Fibroblast of peridontal ligament (primary cell): ENCODE measurements around the gene COMMD10.

Experiments used
- DNase-seq: peaks from one replicate; pipeline ENCODE4 v3.0.0-alpha.2; 2010; ENCODE audit errors: extremely low read depth

COMMD10 gene

DNA sequence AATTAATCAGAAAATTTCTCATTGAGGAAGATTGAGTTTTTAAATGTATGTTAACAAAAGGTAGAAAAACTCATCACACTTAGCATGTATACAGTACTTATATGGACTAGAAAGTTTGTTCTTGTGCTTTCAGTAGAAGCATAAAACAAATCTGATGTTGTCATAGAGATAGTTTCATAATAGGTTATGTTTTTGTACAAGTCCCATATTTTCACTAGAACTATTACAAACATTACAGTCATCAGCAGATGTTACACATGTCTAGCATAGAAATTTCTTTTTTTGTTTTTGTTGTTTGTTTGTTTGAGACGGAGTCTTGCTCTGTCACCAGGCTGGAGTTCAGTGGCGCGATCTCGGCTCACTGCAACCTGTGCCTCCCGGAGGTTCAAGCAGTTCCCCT lies 131.4 kb downstream of the COMMD10 start:
- DNase-seq = no peak

DNA sequence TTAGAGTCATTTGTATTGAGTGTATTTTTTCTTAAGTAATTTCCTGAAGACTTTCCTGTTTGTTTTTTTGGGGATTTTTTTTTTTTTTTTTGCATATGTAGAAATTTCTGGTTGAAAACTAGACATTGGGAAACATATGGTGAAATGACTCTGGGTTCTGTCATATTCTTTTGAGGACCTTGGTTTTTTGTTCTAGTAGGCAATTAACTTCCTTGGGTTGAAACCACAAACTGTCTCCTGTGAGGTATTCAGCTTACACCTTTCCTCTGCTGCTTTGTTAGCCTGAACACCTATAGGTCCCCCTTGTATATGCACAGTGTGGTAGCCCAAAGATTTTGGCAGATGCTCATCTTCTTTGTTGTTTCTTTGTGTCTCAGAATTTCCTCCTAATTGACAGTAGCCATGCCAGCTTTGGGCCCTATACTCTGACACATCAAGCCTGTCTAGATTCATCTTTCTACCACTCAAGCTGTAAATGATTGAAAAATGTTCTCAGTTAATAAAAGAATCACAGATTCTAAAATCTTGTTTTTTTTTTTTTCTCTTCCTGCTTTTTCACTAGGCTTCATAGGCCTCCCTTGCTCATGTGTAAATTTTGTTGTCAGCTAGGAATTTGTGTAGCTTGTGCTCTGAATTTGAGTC lies 140.6 kb downstream of the COMMD10 start:
- DNase-seq = no peak

DNA sequence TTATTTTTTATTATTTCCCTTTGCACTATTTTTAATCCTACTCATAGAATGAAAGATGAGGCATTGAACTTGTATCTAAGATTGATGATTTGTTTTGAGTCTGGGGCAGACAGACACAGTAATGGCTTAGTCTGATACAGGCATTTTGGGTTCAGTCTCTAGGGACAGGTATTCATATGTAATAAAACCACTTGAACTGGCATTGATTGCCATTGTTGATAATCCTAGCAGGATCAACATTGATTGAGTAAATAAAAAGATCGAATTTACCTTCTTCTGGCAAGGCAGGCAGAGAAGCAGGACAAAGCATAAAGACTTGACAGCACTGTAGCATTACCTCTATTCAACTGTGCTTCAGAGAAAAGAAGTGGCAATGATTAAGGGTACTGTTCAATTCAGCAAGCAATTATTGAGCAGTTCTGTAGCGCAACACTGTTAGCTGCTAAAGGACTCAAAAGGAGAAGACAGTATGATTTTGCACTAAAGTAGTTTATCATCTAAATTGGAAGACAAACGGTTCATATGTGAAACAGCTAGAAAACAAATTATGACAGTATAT lies 144.4 kb downstream of the COMMD10 start:
- DNase-seq = no peak

- DNase-seq = no peak
Observed at GRCh38 chr5:116231288-116231687, 146.5 kb downstream of the COMMD10 start.

GRCh38 chr5:116234681-116235080 lies 149.9 kb downstream of the COMMD10 start:
- no peak for DNase-seq

GRCh38 chr5:116237917-116238500 lies 153.2 kb downstream of the COMMD10 start:
- peak; percentile 11 for DNase-seq

- peak; percentile 37 for DNase-seq
Observed at GRCh38 chr5:116242343-116242742, 157.5 kb downstream of the COMMD10 start.

GRCh38 chr5:116248432-116248831 lies 163.6 kb downstream of the COMMD10 start:
- no peak for DNase-seq

GRCh38 chr5:116249648-116250047 lies 164.8 kb downstream of the COMMD10 start:
- DNase-seq = no peak

GRCh38 chr5:116256717-116257116 lies 171.9 kb downstream of the COMMD10 start:
- DNase-seq = no peak

DNA sequence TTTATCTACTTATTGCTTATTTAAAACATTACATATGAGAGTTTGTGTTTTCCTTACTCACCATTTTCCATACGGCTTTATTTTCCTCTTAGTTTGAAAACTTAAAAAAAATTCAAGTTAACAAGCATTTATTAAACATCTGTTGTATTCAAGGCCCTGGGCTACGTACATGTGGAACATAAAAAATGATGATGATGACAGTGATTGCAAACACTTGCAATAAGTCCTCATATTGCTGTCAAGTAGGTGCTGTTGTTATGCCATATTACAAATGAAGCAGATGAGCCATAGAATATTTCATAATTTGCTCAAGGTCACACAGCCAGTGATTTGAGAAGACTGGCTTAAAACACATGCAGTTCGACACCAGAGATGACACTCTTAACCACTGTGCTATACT lies 180.6 kb downstream of the COMMD10 start:
- DNase-seq = no peak

DNA sequence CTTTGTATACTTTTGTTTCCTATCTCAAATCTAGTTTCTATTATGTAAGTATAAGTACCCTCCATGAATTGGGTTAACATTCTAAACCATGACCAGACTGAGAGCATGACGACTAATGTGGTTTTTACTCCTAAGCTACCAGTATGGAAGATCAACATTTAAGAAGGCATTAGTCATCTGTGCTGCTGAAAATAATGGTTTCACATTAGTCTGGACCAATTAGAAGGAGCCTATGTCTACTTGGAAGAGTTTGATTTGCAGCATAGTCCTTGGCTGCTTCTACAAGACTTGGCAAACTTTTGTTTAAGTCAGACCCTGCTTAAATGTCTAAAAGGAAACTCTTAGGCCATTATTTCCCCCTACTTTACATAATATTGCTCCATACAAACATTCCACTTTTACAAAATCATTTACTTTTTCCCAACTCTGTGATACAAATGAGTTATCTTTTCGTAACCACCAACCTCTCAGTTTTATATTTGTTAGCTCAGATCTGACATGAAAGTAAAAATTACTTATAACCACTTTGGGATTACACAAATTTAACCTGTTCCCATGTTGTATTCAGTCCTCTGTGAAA lies 186.7 kb downstream of the COMMD10 start:
- DNase-seq = peak; percentile 27

DNA sequence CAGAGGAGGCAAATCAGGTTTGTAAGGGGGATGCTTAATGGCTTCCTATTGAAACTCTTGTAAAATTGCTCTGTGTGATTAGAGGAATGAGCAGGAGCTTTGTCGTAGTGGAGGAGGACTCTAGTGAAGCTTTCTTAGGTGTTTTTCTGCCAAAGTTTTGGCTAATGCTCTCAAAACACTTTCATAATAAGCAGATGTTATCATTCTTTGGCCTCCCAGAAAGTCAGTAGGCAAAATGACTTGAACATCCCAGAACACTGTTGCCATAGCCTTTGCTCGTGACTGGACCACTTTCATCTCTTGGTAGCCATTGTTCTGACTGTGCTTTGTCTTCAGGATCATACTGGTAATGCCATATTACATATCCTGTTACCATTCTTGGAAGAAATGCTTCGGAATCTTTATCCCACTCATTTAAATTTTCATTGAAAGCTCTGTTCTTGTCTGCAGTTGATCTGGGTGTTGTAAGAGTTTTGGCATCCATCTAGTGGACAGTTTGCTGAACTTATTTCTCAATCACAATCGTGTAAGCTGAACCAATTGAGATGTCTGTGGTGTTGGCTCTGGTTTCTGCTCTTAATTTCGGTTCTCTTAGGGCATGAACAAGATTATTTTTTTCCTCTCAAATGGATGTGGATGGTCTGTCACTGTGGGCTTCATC lies 187.6 kb downstream of the COMMD10 start:
- peak; percentile 49 for DNase-seq

DNA sequence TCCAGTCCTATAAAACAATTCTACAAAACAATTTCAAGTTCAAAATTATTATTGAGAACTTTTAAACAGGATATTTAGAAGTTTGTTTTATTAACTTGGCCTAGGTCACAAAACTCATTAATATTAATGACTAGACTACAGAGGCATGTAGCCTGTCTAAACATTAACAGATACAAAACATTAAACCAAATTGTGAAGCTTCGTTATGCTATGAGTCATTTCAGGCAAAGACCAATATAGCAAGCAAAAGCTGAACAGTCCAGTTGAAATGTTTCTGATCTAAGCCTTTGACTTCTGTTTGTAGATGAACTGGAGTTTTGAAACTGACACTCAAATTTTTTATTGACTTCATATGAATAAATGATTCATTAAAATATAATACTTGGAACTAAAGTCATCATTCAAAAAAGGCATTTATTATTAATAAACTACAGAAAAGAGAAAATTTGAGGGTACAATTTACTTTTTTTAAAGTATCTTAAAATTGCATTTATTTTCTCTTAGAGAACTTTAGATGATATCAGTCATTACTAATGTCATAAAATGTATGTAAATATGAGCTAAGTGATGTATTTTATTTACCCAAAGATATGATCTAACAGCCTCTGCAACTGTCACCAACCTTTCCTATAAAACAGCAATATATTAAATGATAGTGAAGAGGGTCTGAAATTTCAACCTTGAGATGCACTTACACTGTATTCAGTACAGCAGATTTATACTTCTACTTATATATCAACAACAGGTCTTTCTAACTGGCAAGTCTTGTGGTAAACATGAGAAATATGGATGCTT lies 188.8 kb downstream of the COMMD10 start:
- DNase-seq = peak; percentile 7

GRCh38 chr5:116274251-116274650 lies 189.4 kb downstream of the COMMD10 start:
- no peak for DNase-seq

DNA sequence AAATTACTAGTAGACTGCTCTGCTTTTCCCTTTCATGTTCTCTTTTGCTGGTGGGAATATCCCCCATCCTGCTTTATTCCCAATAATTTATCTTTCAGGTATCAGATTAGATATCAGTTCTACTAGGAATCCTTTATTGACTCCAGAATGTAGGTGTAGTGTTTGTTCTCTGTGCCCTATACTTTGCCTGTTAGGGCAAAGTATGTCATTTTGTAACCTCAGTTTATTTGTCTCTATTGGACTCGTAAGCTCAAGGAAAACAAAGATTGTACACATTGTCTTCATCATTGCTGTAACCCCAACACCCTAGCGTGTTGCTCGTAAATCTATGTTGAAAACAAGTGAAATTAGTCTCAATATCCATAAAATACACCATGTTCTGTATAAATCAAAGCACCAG lies 190.5 kb downstream of the COMMD10 start:
- no peak for DNase-seq

GRCh38 chr5:116276952-116277351 lies 192.1 kb downstream of the COMMD10 start:
- no peak for DNase-seq

- DNase-seq = no peak
Observed at GRCh38 chr5:116280149-116280803, 195.5 kb downstream of the COMMD10 start.

DNA sequence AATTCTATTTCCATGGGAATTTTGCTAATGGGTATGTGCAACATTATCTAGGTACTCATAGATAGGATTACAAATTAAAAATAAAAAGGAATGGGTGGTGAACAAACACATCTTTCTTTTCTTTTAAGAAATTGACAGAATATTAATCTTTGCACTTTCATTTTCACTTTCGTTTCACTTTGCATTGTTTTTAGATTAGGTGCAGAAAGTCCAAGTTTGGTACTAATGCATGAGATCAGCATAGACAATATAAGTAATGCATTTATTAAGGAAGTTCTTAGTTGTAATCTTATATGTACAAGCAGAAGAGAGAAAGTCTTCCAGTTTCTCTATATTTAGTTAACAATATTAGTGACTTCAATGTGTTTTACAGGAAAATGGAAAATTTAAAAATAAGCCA lies 196.5 kb downstream of the COMMD10 start:
- peak; percentile 10 for DNase-seq

- DNase-seq = no peak
Observed at GRCh38 chr5:116288524-116288923, 203.7 kb downstream of the COMMD10 start.

GRCh38 chr5:116289276-116289675 lies 204.5 kb downstream of the COMMD10 start:
- no peak for DNase-seq
